ENCODE measurements around the gene PCBD2. TPM values are rescaled to one million over a fixed set of nuclear protein-coding genes. Genes with fewer than 3 reads are reported as not detected.
"Not testable (repeated sequence)": the region's sequence is repeated elsewhere in the genome, so short reads cannot be mapped to it uniquely, and the experiment has no call there.

The PCBD2 gene
- total and polyA plus RNA-seq, 2 of the 4 experiments (the other 2 are of a cell fraction): 2.2 to 2.7 TPM

DNA sequence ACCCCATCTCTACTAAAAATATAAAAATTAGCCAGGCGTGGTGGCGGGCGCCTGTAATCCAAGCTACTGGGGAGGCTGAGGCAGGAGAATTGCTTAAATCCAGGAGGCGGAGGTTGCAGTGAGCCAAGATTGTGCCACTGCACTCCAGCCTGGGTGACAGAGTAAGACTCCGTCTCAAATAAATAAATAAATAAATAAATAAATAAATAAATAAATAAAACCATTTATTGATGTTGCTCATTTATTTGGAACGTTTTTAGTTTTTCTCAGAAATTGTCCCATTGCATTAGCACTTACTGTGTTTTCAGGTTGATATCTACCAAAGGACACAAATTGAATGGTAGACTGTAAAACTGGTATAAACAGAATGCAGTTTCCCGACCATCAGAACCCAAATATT is 48.5 kb upstream of the PCBD2 start:
- CTCF ChIA-PET; in situ Hi-C loops (cut with MboI; ENCODE audit: low sequenced_read_pairs): not testable (repeated sequence)

More for the DNA sequence above, 48.5 kb upstream of the PCBD2 start:
- DNase-seq; H3K14ac ChIP-seq (replicated peaks; ENCODE audit: low read depth, low read length); H4K91ac ChIP-seq (ENCODE audit: insufficient read depth, low read depth, low read length); H3K4me2 ChIP-seq (ENCODE audit: low read depth, low read length); H2AFZ ChIP-seq (replicated peaks; ENCODE audit: low read length, poor library complexity); H2BK15ac ChIP-seq (ENCODE audit: low read depth, low read length); H3K23ac ChIP-seq (ENCODE audit: low read depth, low read length); H3K4me3 ChIP-seq (ENCODE audit: insufficient read depth, low read depth, low read length); H2AK9ac ChIP-seq (replicated peaks; ENCODE audit: low read depth, low read length, poor library complexity); H2BK5ac ChIP-seq (ENCODE audit: low read depth, low read length, poor library complexity, severe bottlenecking); H3K9me3 ChIP-seq (ENCODE audit: control insufficient read depth, insufficient read depth, low read length); H3K18ac ChIP-seq (ENCODE audit: low read depth, low read length); POLR2A ChIA-PET (ENCODE audit: unreplicated experiment); intact Hi-C loops (cut with micrococcal nuclease); H2BK20ac ChIP-seq (ENCODE audit: low read depth, low read length); H4K5ac ChIP-seq (ENCODE audit: low read depth, low read length); ATAC-seq (ENCODE audit: low read depth); H3K56ac ChIP-seq (ENCODE audit: extremely low read depth, insufficient read depth, low read length); H2AK5ac ChIP-seq (ENCODE audit: low read depth, low read length); BruUV-seq (replicated peaks); H3K4ac ChIP-seq (ENCODE audit: low read depth, low read length); H3K9me1 ChIP-seq (ENCODE audit: insufficient read depth, low read length); H4K8ac ChIP-seq (ENCODE audit: low read depth in 2 of 2, low read length in 2 of 2); H2BK120ac ChIP-seq (ENCODE audit: low read depth, low read length); dilution Hi-C loops (cut with HindIII; ENCODE audit: low sequenced_read_pairs, unreplicated experiment); H3K9ac ChIP-seq (ENCODE audit: low read depth, low read length); H3K4me1 ChIP-seq (ENCODE audit: control insufficient read depth, insufficient read depth, low read length); H3K27me3 ChIP-seq (ENCODE audit: control insufficient read depth, insufficient read depth, low read length); H3K27ac ChIP-seq (ENCODE audit: insufficient read depth, low read length): not testable (repeated sequence)
- no CpG with 5 or more reads among the region's 7 CpGs for WGBS, 2 experiments (ENCODE audit: extremely low coverage in 2 of 2, insufficient read length in 1 of 2)
- Histone ChIP-seq H3K79me1 (ENCODE audit: low read depth in 1 of 2, low read length in 2 of 2) (peaks cover 25 to 42% of the 10 kb centered on the region in 2 experiments), H4K20me1 (ENCODE audit: insufficient read depth, low read length) (peaks cover 37% of the 10 kb centered on the region), H3K36me3 (ENCODE audit: control insufficient read depth, insufficient read depth, low read length) (peaks cover 40% of the 10 kb centered on the region)

Data from IMR-90 (cell line).